IMR-90 (cell line): ENCODE data around the gene TXK. TPM values are rescaled to one million over a fixed set of nuclear protein-coding genes. Genes with fewer than 3 reads are reported as not detected.

ENCODE experiments used
- ATAC-seq: fragments of 200-7000 bp; cut with Tn5 transposase; 2 replicates; pipeline ENCODE4 v1.9.1; 2020; ENCODE audit warnings: low read depth, mild to moderate bottlenecking, moderate library complexity
- BruUV-seq: library from RNA; stranded (reverse); fragments of 400-500 nt; replicated peaks from 2 replicates; lab custom pipeline; 2021; lab: Mats Ljungman, UMichigan
- CTCF ChIA-PET: fragments of 300-600 bp; formaldehyde crosslinking; extraction: SDS; loops from one replicate; lab custom pipeline; 2021; ENCODE audit warnings: antibody characterized with exemption; lab: Yijun Ruan, JAX
- POLR2A ChIA-PET: fragments of 300-600 bp; sonication (Branson Sonifier 250); formaldehyde crosslinking; loops from one replicate; lab custom pipeline; 2022; ENCODE audit warnings: antibody characterized with exemption; ENCODE audit not compliant: unreplicated experiment; lab: Charles Lee
- DNase-seq: peaks from one replicate; pipeline ENCODE4 v3.0.0; 2013
- H2AFZ ChIP-seq: replicated peaks from 2 replicates; pipeline ENCODE3; 2013; ENCODE audit warnings: low read length, mild to moderate bottlenecking; ENCODE audit not compliant: poor library complexity
- H2AK5ac ChIP-seq: 2 replicates; pipeline ENCODE4 v1.6.1; 2013; ENCODE audit warnings: low read depth, low read length, inconsistent platforms
- H2AK9ac ChIP-seq: replicated peaks from 2 replicates; pipeline ENCODE3; 2013; ENCODE audit warnings: mild to moderate bottlenecking, low read depth, low read length, moderate library complexity; ENCODE audit not compliant: poor library complexity
- H2BK120ac ChIP-seq: 2 replicates; pipeline ENCODE4 v1.6.1; 2013; ENCODE audit warnings: low read depth, low read length, inconsistent platforms
- H2BK15ac ChIP-seq: 3 replicates; pipeline ENCODE4 v1.6.1; 2013; ENCODE audit warnings: low read depth, low read length, inconsistent platforms
- H2BK20ac ChIP-seq: 2 replicates; pipeline ENCODE4 v1.6.1; 2013; ENCODE audit warnings: low read depth, mild to moderate bottlenecking, inconsistent platforms, low read length, moderate library complexity
- H2BK5ac ChIP-seq: 2 replicates; pipeline ENCODE4 v1.6.1; 2013; ENCODE audit warnings: mild to moderate bottlenecking, low read depth, low read length, inconsistent platforms; ENCODE audit not compliant: poor library complexity, severe bottlenecking
- H3K14ac ChIP-seq: replicated peaks from 2 replicates; pipeline ENCODE4 v1.6.1; 2013; ENCODE audit warnings: low read depth, low read length, inconsistent platforms
- H3K18ac ChIP-seq: 2 replicates; pipeline ENCODE4 v1.6.1; 2013; ENCODE audit warnings: low read depth, low read length, control low read depth
- H3K23ac ChIP-seq: 2 replicates; pipeline ENCODE4 v1.6.1; 2013; ENCODE audit warnings: low read depth, low read length, inconsistent platforms
- H3K27ac ChIP-seq: 2 replicates; pipeline ENCODE4 v1.5.1; 2013; ENCODE audit warnings: mild to moderate bottlenecking, control low read depth, low read length; ENCODE audit not compliant: insufficient read depth
- H3K27me3 ChIP-seq: 2 replicates; pipeline ENCODE4 v1.6.1; 2013; ENCODE audit warnings: low read length; ENCODE audit not compliant: control insufficient read depth, insufficient read depth
- H3K36me3 ChIP-seq: 2 replicates; pipeline ENCODE4 v1.6.1; 2013; ENCODE audit warnings: low read length, mixed read lengths; ENCODE audit not compliant: control insufficient read depth, insufficient read depth
- H3K4ac ChIP-seq: 2 replicates; pipeline ENCODE4 v1.6.1; 2013; ENCODE audit warnings: low read depth, low read length, inconsistent platforms
- H3K4me1 ChIP-seq: 2 replicates; pipeline ENCODE4 v1.6.1; 2013; ENCODE audit warnings: low read length, mixed read lengths; ENCODE audit not compliant: control insufficient read depth, insufficient read depth
- H3K4me2 ChIP-seq: 2 replicates; pipeline ENCODE4 v1.6.1; 2013; ENCODE audit warnings: low read depth, mild to moderate bottlenecking, control low read depth, low read length, moderate library complexity
- H3K4me3 ChIP-seq: 2 replicates; pipeline ENCODE4 v1.5.1; 2013; ENCODE audit warnings: low read depth, mild to moderate bottlenecking, control low read depth, low read length, moderate library complexity; ENCODE audit not compliant: insufficient read depth
- H3K56ac ChIP-seq: 2 replicates; pipeline ENCODE4 v1.6.1; 2013; ENCODE audit warnings: low read length, inconsistent platforms; ENCODE audit not compliant: insufficient read depth; ENCODE audit errors: extremely low read depth
- H3K79me1 ChIP-seq, 2 experiments: 2 replicates each; pipeline ENCODE4 v1.6.1; 2013; ENCODE audit warnings: low read length in 2 of 2, inconsistent platforms in 1 of 2, low read depth in 1 of 2
- H3K9ac ChIP-seq: 2 replicates; pipeline ENCODE4 v1.6.1; 2013; ENCODE audit warnings: low read depth, low read length, control low read depth
- H3K9me1 ChIP-seq: 2 replicates; pipeline ENCODE4 v1.6.1; 2013; ENCODE audit warnings: low read length, inconsistent platforms; ENCODE audit not compliant: insufficient read depth
- H3K9me3 ChIP-seq: 2 replicates; pipeline ENCODE4 v1.6.1; 2013; ENCODE audit warnings: low read length; ENCODE audit not compliant: control insufficient read depth, insufficient read depth
- H4K20me1 ChIP-seq: 2 replicates; pipeline ENCODE4 v1.6.1; 2013; ENCODE audit warnings: low read length, inconsistent platforms; ENCODE audit not compliant: insufficient read depth
- H4K5ac ChIP-seq: 2 replicates; pipeline ENCODE4 v1.6.1; 2013; ENCODE audit warnings: mild to moderate bottlenecking, low read depth, low read length, control low read depth
- H4K8ac ChIP-seq, 2 experiments: 2 replicates each; pipeline ENCODE4 v1.6.1; 2013; ENCODE audit warnings: low read depth in 2 of 2, low read length in 2 of 2, control low read depth in 1 of 2, inconsistent platforms in 1 of 2
- H4K91ac ChIP-seq: 2 replicates; pipeline ENCODE4 v1.6.1; 2013; ENCODE audit warnings: low read depth, low read length, inconsistent platforms; ENCODE audit not compliant: insufficient read depth
- MAZ ChIP-seq: IDR thresholded peaks from 2 replicates; pipeline ENCODE4 v1.6.1; 2012; ENCODE audit warnings: low read depth, mild to moderate bottlenecking, low read length, improper control_type of control experiment, moderate library complexity, borderline replicate concordance
- MXI1 ChIP-seq: IDR thresholded peaks from 2 replicates; pipeline ENCODE4 v1.6.1; 2012; ENCODE audit warnings: low read depth, mild to moderate bottlenecking, low read length, moderate library complexity, borderline replicate concordance
- RFX5 ChIP-seq: IDR thresholded peaks from 2 replicates; pipeline ENCODE4 v1.8.0; 2012; ENCODE audit warnings: low read depth, mild to moderate bottlenecking, low read length, moderate library complexity
- WGBS, 2 experiments: methylation state at CpG; one replicate each; pipeline versions ENCODE4 v1.1.5 to v1.1.7; 2013; ENCODE audit warnings: missing lambda C conversion rate in 2 of 2; ENCODE audit not compliant: insufficient read length in 1 of 2; ENCODE audit errors: extremely low coverage in 2 of 2; 5-methylcytosine and 5-hydroxymethylcytosine counted together
- dilution Hi-C: fragments of 300-500 bp; cut with HindIII; formaldehyde crosslinking; loops from one replicate; pipeline ENCODE4 v1.14.3; 2018; ENCODE audit warnings: low sequenced_read_pairs; ENCODE audit not compliant: unreplicated experiment
- in situ Hi-C: fragments of 300-500 bp; cut with MboI; formaldehyde crosslinking; loops from 3 replicates; pipeline ENCODE4 v1.14.3; 2019; ENCODE audit warnings: low sequenced_read_pairs, inconsistent platforms, mixed read lengths
- intact Hi-C: fragments of 100-400 bp; cut with micrococcal nuclease; formaldehyde crosslinking; loops from 2 replicates; pipeline ENCODE4 v1.10.0; 2022
- polyA plus RNA-seq, 3 experiments: library from polyadenylated mRNA; depleted of rRNA; stranded (reverse); fragments of >200 nt; gene quantifications; 2 replicates each; pipeline ENCODE4 v1.2.3, GENCODE V29; 2012; ENCODE audit warnings: low replicate concordance in 1 of 3
- total RNA-seq: library from RNA; depleted of rRNA; stranded (reverse); fragments of >200 nt; gene quantifications from 2 replicates; pipeline ENCODE4 v1.2.3, GENCODE V29; 2012

TXK gene
- total and polyA plus RNA-seq, 2 of the 4 experiments (the other 2 are of a cell fraction) = not detected

DNA sequence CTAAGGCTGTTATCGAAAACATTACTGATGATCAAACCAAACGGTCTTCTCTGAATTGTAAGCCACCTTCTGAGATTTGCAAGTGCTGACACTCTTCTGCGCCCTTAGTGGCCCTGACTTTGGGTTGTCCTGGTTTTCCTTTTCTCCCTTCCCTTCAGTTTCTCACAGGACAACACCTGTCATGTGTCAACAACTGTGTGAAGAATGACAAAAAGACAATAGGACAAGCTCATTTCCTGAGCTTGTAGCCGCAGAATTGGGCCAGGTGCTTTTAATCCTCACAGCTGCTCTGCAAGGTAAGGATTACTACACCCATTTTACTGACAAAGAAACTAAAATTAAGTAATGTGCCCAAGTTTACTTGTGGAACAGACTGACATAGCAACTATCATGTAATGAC is 44.9 kb upstream of the TXK start:
- Histone ChIP-seq H3K27ac (no peak overlapping the region), H2BK15ac (no peak overlapping the region), H3K9ac (no peak overlapping the region), H3K56ac (no peak overlapping the region), H2BK5ac (no peak overlapping the region), H3K27me3 (no peaks in the 10 kb centered on the region), H3K4ac (no peak overlapping the region), H2BK20ac (no peak overlapping the region), H3K9me3 (peaks cover 2% of the 10 kb centered on the region; the same call in 1 of the 2 replicates), H4K91ac (no peak overlapping the region), H3K4me2 (no peak overlapping the region), H3K23ac (no peak overlapping the region), H3K79me1 (no peaks in the 10 kb centered on the region), H4K20me1 (no peaks in the 10 kb centered on the region), H2AK9ac (no peak overlapping the region), H4K5ac (no peak overlapping the region), H2BK120ac (no peak overlapping the region), H2AK5ac (no peak overlapping the region), H3K18ac (no peak overlapping the region), H4K8ac (no peak overlapping the region), H3K9me1 (peaks cover 7% of the 10 kb centered on the region; the same call in 1 of the 2 replicates), H3K4me3 (no peak overlapping the region), H3K14ac (no peak overlapping the region), H3K36me3 (no peaks in the 10 kb centered on the region), H3K4me1 (peaks cover 2% of the 10 kb centered on the region), H2AFZ (no peak overlapping the region)
- intact Hi-C loops (no loop called here), in situ Hi-C loops (no loop called here), dilution Hi-C loops (no loop called here)
- POLR2A ChIA-PET = no interaction called here
- CTCF ChIA-PET = no interaction called here
- no CpG with 5 or more reads among the region's 4 CpGs for WGBS, 2 experiments
- DNase-seq (no peak), ATAC-seq (no peak)
- BruUV-seq = no TSS peak
- TF ChIP-seq RFX5 = no peak
- no peak for TF ChIP-seq MAZ
- no peak for TF ChIP-seq MXI1
